ENCODE measurements around the gene PHF2.
"Not testable (repeated sequence)": the region's sequence is repeated elsewhere in the genome, so short reads cannot be mapped to it uniquely, and the experiment has no call there.

Gene PHF2

DNA sequence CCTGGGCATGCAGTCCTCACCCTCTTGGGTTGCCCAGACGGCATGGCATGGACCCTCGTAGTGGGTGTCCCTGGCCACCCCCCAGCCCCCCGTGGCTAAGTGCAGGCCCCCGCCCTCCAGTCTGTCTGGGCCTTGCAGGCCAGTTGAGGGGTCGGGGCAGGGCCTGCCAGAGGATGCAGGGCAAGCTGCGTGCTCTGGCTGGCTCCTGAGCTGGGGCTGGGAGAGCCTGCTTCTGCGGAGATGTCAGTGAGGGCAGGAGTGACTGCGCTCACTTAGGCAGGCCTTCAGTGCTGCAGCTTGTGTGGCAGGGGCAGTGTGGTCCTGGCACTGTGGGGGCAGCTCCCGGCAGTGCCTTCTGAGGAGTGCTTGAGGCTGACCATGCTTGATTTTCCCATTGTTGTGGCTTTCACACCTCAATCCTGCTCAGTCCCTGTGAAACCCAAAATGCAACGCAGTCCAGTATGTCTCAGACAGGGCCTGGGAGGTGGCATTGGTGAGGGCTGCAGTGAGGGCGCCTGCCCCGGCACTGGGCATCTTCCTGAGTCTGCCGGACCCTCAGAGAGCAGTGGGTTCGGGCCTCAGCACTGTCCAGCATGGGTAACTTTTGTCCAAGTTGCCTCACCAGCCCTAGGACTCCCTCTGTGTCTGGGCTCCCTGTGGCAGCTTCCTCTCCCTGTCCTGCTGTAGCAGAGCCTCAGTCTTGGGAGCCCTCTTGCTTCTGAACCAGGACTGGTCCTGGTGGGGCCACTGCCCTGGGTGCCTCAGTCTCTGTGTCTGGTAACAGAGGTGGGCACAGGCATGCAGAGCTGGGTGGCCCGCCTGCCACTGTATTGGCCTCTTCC, 93.0 kb downstream of the PHF2 start:
- DNase-seq, result no peak

DNA sequence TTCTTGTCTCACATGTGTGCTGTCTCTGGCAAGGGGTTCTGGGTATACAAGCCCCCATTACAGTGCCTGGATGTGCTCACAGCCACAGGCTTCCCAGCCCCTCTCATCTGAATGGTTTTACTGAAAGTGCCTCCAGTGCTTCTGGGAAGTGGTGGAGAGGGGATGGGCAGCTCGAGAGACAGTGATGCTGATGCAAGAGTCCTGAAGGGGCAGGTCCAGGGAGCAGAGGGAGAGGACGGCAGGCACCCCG, 93.5 kb downstream of the PHF2 start:
- no peak for DNase-seq

DNA sequence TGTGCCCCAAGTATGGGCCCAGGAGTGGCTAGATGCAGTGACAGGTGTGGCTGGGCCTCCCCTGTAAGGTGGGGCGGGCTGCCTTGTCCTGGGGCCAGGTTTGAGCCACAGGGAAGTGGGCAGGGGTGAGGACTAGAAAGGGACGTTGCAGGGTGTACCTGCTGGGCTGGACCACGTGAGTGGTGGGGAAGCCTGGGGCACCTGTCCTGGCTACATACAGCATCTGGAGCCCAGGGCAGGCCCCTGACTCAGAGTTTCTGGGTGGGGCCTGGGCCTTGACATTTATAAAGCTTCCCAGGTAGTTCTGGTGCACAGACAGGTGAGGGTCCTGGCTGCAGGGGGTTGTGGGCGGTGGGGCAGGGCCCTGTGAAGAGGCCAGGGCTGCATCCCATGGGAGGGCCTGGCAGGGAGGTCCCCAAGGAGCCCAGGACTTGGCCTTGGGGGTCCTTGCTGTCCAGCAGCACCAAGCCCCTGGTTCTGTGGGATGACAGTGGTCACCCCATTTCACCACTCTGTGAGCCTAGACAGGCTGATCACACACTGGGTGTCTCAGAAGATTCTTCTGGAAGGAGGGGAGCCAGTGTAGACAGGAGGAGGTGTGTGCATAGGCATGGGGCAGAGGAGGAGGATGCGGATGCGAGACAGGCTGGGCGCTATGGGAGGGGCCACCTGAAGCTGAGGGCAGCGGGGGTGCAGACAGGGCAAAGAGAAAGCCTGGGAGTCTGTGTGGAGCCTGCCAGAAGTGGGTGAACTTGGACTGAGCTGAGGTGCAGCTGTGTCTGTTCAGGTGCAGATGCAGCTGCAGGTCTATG, 94.0 kb downstream of the PHF2 start:
- DNase-seq, result no peak

DNA sequence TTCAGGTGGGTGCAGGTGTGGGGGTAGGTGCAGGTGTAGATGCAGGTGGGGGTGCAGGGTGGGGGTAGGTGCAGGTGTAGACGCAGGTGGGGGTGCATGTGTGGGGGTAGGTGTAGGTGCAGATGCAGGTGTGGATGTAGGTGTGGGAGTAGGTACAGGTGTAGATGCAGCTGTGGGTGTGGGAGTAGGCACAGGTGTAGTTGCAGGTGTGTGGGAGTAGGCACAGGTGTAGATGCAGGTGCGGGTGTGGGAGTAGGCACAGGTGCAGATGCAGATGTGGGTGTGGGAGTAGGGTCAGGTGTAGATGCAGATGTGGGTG, 94.6 kb downstream of the PHF2 start:
- no peak for DNase-seq

DNA sequence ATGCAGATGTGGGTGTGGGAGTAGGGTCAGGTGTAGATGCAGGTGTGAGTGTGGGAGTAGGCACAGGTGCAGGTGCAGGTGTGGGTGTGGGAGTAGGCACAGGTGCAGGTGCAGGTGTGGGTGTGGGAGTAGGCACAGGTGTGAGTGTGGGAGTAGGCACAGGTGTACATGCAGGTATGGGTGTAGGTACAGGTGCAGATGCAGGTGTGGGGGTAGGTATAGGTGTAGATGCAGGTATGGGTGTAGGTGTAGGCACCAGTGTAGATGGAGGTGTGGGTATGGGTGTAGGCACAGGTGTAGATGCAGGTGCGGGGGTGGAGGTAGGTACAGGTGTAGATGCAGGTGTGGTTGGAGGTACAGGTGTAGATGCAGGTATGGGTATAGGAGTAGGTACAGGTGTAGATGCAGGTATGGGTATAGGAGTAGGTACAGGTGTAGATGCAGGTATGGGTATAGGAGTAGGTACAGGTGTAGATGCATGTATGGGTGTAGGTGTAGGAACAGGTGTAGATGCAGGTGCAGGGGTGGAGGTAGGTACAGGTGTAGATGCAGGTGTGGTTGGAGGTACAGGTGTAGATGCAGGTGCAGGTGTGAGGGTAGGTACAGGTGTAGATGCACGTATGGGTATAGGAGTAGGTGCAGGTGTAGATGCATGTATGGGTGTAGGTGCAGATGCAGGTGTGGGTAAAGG, 96.1 kb downstream of the PHF2 start:
- DNase-seq, result not testable (repeated sequence)

DNA sequence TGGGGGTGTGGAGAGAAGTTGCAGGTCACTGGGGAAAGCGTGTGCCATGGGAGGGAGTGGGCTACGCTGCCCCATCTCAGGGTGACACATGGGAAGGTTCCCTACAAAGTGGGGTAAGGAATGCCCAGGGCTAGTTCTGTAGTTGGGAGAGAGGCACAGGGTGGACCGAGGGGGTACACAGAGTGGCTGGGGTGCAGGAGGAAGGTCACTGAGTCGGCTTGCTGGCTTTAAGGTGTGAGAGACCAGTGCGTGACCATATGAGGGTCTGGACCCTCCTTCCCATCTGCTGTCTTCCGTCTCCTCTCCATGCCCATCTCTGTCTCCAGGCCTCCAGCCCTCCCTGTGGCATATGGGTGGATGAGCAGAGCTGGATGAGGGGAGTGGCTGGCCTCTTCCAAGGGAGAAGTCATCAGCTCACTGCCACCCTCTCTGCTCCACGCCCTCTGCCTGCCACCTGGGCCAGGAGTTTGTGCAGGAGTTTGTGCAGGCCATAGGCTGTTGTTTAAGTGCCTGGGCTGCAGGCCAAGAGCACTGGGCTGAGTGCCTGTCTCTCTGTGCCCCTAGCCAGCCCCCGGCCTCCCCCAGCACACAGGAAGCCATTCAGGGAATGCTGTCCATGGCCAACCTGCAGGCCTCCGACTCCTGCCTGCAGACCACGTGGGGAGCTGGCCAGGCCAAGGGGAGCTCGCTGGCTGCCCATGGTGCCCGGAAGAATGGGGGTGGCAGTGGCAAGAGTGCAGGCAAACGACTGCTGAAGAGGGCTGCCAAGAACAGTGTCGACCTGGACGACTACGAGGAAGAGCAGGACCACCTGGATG, 96.8 kb downstream of the PHF2 start:
- no peak for DNase-seq

DNA sequence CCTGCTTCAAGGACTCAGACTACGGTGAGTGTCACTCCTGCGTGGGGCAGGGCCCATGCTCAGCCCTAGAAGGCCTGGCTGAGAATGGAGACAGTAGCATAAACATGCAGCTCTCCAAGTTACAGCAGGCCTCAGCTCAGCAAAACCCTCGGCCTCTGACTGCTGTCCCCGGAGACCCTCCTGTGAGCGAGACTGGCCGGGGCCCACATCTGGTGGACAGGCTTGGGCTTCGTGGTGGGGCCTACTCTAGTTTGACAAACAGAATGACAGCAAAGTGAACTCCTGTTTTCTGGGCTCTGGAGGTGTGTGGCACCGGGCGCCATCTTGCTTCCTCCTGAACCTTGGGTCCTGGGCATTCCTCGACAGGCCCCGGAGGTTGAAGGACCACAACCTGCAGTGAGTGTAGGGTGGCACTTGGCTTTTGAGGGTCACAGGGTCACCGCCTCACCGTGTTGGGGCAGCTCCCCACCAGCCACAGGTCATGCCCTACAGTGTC, 97.5 kb downstream of the PHF2 start:
- no peak for DNase-seq

DNA sequence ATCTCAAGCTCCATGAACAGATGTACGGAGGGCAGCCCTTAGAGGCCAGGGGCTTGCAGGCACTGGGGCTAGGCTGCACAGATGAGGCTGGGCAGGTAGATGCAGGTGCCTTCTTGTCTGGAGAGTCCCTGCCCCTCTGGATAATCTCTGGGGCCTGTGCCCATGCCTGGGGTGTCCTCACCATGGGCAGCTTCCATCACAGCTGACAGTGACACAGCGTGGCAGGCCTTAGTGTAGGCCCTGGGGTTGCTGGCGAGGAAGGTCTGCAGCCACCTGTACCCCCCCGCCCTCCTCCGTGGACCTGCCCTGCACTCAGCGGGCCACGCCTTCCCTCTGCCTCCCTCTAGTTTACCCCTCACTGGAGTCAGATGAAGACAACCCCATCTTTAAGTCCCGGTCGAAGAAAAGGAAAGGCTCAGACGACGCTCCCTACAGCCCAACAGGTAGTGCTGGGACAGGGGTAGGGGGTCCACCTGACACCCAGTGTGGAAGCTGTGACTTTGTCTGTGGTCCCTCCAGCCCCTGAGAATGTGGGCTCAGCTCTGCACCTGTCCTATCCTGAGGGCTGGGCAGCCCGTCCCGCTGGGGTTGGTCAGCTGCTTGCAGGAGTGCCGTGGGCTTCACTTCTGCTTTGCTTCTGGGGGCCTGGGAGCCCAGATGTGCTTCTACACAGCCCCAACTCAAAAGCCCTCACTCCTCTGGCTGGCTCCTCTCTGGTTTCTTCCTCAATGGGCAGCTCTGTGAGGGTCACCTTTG, 98.4 kb downstream of the PHF2 start:
- DNase-seq, result no peak

DNA sequence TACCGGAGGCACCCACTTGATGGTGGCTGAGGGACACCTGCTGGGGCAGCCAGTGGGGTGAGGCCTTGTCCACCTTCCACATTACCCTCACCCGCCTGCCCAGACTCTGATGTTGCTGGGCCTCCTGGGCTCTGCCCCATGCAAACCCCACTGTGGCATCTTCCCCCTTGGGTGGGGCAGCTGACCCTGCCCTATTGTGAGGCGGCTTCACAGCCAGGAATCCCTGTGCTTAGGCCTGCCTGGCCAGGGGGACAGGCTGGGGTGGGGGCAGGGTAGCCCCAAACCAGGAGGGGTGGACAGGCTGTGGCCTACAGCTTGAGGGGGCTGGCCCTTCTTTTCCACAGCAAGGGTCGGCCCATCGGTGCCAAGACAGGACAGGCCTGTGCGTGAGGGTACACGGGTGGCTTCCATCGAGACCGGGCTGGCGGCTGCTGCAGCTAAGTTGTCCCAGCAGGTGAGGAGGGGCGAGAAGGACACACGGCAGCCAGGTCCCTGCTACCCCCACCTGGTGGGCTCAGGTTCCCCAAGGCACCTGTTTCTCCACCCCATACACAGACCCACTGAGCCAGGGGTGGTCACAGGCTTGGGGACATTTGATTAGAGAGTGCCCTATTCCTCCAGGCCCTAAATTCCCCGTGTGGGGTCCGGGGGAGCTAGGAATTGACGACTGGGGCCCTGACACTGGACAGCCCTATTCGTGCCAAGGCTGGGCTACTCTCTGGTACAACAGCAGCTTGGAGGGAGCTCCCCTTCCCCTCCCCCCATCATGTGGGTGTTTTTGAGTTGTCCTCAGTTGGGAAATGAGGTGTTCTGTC, 99.2 kb downstream of the PHF2 start:
- no peak for DNase-seq

DNA sequence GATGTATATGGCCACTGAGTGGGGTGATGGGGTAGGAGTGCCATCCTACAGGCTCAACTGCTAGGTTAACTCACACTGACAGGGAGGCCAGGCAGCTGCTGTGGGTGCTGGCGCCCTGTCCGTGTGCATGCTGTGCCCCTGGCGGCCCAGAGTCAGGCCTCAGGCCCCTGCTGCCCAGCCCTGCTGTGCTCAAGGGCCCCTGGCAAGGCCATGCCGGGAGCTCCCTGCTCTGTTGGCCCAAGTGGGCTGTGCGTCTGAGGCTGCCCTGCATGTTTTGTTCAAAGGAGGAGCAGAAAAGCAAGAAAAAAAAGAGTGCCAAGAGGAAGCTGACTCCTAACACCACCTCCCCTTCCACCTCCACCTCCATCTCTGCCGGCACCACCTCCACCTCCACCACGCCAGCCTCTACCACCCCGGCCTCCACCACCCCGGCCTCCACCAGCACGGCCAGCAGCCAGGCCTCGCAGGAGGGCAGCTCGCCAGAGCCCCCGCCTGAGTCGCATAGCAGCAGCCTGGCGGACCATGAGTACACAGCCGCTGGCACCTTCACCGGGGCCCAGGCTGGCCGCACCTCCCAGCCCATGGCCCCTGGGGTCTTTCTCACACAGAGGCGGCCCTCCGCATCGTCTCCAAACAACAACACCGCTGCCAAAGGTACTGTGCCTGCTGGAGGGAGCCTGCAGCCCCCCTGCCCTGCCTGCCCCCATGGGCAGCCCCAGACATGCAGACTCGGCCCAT, 100.1 kb downstream of the PHF2 start:
- DNase-seq, result no peak

DNA sequence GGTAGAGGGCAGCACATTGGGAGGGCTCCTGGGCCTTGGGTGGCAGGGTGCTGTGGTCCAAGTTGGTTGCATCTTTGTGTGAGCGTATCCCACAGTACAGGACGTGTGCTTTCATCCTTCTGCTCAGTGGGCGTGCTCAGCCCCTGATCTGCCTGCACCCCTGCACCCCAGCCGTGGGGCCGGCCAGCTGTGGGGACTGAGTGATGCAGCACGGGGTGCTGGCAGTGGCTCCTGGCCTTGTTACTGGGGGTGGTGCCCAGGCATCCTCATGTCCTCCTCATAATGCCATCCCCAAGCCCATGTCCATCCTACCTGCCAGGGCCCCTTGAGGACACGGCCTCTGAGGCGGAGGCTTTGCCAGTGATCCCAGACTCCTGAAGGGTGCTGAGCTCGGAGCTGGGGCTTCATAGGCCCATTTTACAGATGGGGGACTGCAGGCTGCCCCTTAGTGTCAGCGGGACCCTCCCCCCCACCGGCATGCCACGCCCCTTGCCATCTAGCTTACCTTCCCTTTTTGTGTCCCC, 100.7 kb downstream of the PHF2 start:
- DNase-seq, result no peak

DNA sequence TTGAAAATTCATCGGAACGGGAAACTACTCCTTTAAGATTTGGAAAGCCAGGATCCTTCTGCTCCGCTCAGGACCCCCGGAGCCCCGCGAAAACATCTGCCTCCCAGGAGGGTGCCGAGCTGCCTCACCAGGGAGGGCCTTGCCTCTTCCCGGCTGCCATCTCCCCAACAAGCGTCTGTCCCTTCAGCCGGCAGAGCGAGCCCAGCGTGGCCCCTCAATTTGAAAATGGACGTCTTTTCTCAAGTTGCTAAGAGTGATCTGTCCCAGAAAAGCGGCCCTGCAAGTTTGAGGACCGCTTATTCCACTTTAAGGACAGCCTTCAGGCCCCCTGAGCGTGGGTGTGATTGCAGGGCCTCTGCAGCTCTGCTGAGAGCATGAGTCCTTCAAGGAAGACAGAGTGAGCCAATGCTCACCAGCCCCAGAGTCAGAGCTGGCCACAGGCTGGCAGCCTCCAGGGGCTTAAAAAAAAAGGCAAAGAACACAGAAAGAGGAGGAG, 101.3 kb downstream of the PHF2 start:
- no peak for DNase-seq

DNA sequence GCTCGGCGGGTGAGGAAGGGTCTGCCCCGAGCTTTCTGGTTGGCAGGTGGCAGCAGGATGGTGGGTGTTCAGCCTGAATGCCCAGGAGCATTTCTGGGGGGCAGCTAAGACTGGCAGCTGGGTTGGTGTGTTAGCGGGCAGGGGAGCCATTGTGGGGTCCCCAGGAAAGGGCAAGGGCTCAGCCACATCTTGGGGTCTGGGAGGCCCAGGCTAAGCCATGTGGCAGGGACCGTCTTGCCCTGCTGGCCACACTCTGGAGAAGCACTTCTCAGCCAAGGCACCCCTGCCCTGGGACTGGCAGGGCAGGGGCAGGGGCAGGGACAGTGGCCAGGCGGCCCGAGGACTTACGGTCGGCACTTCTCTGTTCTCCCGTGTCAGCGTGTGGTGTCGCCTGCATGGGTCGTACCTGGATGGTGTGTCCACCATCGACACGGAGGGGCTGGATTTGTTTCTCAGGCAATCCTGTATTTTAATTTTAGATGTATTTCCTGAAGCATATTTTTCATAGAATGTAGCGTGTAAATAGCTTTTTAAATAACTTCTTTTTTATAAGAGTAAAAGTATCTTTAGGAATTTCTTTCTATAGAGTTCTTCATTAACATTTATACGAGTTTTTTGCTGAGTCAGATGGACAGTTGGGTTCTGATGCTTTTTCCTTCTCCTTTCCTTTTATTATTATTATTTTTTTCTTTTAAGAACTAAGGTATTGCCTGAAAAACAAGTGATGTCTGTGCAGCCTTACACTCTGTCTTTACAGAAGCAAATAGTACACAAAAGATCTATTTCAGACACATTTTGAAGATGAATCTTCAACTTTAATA, 102.0 kb downstream of the PHF2 start:
- DNase-seq, result no peak

DNA sequence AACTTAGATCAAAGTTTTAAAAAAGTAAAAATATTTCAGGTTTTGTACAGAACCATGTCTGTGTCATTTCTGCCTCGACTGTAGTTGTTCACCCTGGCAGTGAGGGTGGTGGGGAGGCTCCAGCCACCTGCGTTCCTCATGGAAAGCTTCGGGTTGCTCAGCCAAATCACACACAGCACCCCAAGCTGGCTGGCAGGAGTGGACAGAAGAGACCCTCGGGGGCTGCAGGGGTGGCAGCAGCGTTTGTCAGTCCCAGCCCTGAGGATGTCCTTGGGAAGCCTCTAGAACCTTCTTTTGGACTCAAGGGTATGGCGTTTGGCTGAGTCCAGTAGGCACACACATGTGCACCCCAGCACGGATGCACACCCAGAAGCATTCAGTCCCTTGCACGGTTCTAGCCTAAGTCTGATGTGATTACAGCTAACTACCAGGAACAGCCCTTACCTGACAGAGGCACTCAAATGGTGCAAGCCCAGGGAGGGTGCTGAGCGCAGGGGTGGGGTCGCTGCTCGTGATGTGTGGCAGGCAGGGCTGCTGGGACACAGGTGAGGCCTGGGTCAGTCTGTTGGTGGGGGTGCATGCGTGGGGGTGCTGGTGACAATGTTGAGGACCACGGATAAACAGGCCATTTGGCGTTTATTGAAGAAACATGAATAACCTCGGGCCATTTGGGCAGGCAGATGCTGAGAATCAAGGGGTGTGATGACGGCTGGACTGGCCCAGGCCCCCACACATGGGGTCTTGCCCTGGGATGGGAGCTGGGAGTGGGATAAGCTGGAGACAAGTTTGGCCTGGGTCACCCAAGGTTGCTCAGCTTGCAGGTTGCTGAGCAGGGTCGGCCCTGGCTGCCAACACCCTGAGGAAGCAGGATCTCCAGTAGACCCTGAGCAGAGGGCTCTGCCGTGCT, 103.4 kb downstream of the PHF2 start:
- DNase-seq, result no peak

DNA sequence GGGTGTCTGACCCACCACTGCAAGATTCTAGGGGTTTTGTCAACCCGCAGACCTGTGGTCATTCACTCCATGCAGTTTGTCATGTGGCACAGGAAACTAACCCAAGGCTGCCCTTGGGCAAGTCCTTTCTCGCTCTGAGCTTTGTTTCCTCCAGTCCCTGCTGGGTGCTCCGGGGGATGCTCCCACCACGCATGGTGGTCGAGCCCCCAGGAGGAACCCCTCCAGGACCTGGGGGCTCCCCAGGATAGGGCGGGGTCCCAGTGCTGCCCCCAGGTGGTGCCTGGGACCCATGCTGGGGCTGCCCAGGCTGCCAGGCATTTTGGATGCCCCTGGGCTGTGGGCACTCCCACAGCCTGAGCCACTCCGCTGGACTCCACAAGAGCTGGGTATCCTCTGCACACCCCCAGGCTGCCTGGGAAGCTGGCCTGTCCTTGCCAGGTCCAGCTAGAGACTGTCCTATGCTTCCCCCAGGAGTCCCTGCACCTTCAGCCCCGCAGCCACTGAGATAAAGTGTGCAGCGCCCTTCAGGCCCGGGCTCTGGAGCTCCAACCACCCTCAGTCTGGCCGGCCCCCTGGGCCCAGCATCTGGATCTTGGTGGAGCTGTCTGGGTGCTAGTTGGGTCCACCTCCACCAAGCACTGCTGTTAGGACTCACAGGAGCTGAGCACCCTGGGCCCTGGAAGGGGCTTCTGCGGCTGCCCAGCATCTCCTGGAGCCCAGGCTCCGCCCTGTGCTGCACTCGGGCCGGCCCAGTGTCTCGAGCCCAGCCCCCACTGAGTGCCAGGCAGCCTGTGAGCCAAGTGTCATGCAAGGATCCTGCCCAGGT, 104.3 kb downstream of the PHF2 start:
- no peak for DNase-seq

DNA sequence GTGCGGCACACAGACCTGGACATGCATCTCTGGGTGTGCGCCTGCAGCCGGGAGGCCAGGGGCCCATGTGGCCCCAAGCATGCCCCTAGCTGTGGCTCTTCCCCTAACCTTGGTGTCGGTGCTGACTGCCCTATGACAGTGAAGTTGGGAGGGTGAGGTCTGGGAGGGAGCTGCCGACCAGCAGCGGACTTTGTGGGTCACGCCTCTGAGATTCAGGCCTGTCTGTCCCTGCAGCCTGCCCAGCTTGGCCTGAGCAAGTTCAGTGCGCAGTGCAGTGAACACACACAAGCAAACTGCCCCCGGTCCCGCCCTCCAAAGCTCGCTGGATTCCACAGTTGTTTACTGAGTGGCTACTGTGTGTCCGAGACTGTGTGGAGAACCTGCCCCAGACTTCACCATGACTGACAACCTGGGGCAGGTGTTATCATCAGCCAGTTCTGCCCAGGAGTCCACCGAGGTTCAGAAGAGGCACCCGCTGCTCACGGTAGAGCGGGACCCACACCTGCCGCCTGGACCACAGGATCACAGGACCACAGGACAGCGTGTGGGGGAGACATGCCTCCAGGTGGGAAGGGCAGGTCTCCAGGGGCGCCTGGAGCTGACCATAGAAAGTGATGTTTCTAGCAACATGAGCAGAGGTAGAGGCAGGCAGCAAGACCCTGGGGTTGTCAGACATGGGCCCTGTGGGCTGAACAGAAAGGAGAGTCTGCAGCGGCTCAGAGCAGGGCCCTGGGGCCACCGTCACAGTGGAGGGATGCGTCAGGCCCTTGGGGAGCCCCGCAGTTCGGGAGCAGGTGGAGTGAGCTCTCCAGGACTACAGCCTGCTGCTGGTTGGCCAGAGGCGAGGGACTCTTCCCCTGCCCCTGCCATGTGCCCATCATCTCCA, 105.1 kb downstream of the PHF2 start:
- DNase-seq, result peak; percentile 70
